B cell (primary cell): ENCODE measurements around the gene EHD3.

Experiments
- EZH2 ChIP-seq: IDR thresholded peaks from 2 replicates; pipeline ENCODE4 v1.6.1; 2012; ENCODE audit warnings: borderline replicate concordance, low read depth, mild to moderate bottlenecking, moderate library complexity, low read length; ENCODE audit not compliant: insufficient read depth, poor library complexity, severe bottlenecking
- TF ChIP-seq, protein P1 (sequence below): fragments of 200-600 bp; IDR thresholded peaks from one replicate; pipeline ENCODE4 v1.8.0; 2022; ENCODE audit warnings: antibody characterized with exemption, mild to moderate bottlenecking

DNA sequence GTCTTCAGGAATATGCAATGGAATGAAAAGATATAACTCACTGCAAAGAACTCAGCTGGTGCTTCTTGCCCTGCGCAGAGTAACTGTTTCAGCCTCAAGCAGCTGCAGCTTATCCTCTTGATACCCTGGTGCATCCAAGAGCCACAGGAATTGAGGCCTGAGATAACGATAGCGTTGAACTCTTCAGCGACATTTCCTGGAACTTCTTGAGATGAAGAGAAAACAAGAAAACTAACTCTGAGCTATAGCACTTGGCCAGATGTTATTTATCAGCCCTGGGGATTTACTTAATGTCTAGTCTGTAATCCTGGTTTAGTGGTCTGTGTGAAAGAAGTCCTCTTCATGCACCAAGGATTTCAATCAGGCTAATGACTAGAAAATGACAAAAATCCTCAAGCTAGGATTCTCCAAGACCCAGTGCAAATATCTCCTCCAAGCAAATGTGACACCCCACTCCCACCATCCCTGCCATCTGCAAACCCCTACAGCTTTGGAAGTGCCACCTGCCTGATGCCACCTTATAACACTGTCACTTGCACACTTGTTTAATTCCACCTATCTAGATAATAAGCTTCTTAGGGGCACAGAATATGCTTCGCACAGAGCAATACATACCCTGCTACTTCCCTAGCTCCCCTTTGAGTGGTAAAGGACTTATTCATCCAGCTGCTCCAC lies 40.6 kb downstream of the EHD3 start:
- TF ChIP-seq, protein P1, sequence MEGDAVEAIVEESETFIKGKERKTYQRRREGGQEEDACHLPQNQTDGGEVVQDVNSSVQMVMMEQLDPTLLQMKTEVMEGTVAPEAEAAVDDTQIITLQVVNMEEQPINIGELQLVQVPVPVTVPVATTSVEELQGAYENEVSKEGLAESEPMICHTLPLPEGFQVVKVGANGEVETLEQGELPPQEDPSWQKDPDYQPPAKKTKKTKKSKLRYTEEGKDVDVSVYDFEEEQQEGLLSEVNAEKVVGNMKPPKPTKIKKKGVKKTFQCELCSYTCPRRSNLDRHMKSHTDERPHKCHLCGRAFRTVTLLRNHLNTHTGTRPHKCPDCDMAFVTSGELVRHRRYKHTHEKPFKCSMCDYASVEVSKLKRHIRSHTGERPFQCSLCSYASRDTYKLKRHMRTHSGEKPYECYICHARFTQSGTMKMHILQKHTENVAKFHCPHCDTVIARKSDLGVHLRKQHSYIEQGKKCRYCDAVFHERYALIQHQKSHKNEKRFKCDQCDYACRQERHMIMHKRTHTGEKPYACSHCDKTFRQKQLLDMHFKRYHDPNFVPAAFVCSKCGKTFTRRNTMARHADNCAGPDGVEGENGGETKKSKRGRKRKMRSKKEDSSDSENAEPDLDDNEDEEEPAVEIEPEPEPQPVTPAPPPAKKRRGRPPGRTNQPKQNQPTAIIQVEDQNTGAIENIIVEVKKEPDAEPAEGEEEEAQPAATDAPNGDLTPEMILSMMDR: no peak
- TF ChIP-seq EZH2: no peak
